GM23338 (cell line): Measurements from ENCODE around the gene PSMD12.

Experiments
- CTCF ChIP-seq, 2 experiments: fragments of 200-600 bp in 1 of 2; sonication (generic) in 1 of 2; conservative IDR thresholded peaks; 2 replicates each; pipeline versions ENCODE4 v1.5.1 to v1.6.1; 2016 to 2017; ENCODE audit warnings: antibody characterized with exemption in 2 of 2, low read depth in 2 of 2, mild to moderate bottlenecking in 2 of 2, moderate library complexity in 1 of 2
- EZH2phosphoT487 ChIP-seq: fragments of 200-600 bp; sonication (generic); IDR thresholded peaks from one replicate; pipeline ENCODE4 v1.8.1; 2018; ENCODE audit warnings: antibody characterized with exemption; ENCODE audit not compliant: unreplicated experiment
- POLR2AphosphoS5 ChIP-seq: IDR thresholded peaks from 2 replicates; pipeline ENCODE4 v1.6.1; 2016; ENCODE audit warnings: antibody characterized with exemption, low read depth
- REST ChIP-seq: IDR thresholded peaks from one replicate; pipeline ENCODE4 v1.6.1; 2018; ENCODE audit warnings: antibody characterized with exemption; ENCODE audit not compliant: unreplicated experiment

DNA sequence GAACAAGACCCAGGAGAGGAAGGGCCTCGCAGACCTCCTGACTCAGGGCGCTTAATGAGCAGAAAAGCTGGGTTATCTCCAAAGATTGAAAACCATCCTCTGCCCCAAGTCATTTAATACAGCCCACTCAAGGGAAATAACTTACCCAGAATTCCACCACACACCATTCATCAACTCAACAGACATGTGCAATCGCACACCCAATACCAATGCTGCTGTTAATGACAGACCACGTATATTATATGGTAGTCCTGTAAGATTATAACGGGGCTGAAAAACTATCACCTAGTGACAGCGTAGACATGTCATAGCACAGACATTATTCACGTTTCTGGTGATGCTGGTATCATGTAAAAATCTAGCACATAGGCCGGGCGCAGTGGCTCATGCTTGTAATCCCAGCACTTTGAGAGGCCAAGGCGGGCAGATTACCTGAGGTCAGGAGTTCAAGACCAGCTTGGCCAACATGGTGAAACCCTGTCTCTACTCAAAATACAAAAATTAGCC, 68.9 kb downstream of the PSMD12 start:
- TF ChIP-seq CTCF (conservative IDR thresholded peaks at IDR 0.05; ENCODE audit: low read depth in 2 of 2) (no peak), POLR2AphosphoS5 (no peak), REST (no peak), EZH2phosphoT487 (no peak)
